ENCODE data around the gene MBOAT1. TPM values are rescaled to one million over a fixed set of nuclear protein-coding genes. Genes with fewer than 3 reads are reported as not detected.

The MBOAT1 gene
- total RNA-seq, 2 experiments from 2014 or later: 5.4 to 6.4 TPM

DNA sequence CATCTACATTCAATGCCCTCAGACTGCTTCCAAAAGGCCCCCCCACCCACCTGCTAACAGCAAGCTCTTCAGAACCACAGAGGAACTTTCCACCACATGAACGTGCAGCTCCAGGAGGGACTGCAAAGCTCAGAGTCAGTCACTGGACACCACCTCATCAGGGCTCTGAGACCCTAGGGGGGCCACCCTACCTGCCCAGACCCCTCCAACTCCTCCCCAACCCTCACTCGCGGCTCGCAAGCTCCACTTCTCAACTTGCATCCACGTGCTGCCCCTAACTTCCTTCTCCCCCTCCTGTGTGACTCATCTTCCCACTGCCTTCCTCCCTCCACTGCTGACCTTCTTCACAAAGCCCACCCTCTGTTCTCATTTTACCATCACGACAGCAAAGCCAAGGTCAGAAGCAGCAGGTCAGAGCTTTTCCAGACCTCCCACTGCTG is 6.5 kb downstream of the MBOAT1 start:
- Mint-ChIP-seq H3K27me3 (no peaks in the 10 kb centered on the region), H3K36me3 (ENCODE audit: low read depth) (no peaks in the 10 kb centered on the region), H3K9me3 (no peaks in the 10 kb centered on the region), H3K4me1 (ENCODE audit: low read depth) (peaks cover 67% of the 10 kb centered on the region), H3K4me3 (peak overlapping the region; percentile 27), H3K27ac (peak overlapping the region; percentile 63)
- POLR2A ChIA-PET: interaction anchor here (1.0 kb wide), 1 partner anchor 130 kb away, joined by 3 read pairs; no protein-coding TSS in a partner anchor
- CTCF ChIA-PET: interaction anchor here (1.0 kb wide), 1 partner anchor 9 kb away, joined by 3 read pairs; no protein-coding TSS in a partner anchor
- no peak for DNase-seq
- ATAC-seq: no peak
- TF ChIP-seq CTCF (IDR thresholded peaks at IDR 0.05): no peak
- intact Hi-C loops (cut with micrococcal nuclease): no loop called here

GRCh38 chr6:20204512-20204894 is 7.8 kb downstream of the MBOAT1 start:
- ChIA-PET CTCF (no interaction called here), POLR2A (interaction anchor here (0.7 kb wide), 1 partner anchor 13 kb away, joined by 6 read pairs; no protein-coding TSS in a partner anchor)
- no peaks in the 10 kb centered on the region for H3K27me3 Mint-ChIP-seq
- ATAC-seq (no peak), DNase-seq (no peak)
- no peaks in the 10 kb centered on the region for H3K9me3 Mint-ChIP-seq
- H3K4me1 Mint-ChIP-seq (ENCODE audit: low read depth): peaks cover 59% of the 10 kb centered on the region
- no peaks in the 10 kb centered on the region for H3K36me3 Mint-ChIP-seq (ENCODE audit: low read depth)
- H3K27ac Mint-ChIP-seq: no peak overlapping the region
- intact Hi-C loops (cut with micrococcal nuclease): no loop called here
- TF ChIP-seq CTCF (IDR thresholded peaks at IDR 0.05): no peak
- H3K4me3 Mint-ChIP-seq: no peak overlapping the region

GRCh38 chr6:20203561-20204511 is 8.4 kb downstream of the MBOAT1 start:
- peaks cover 53% of the 10 kb centered on the region for H3K4me1 Mint-ChIP-seq (ENCODE audit: low read depth)
- intact Hi-C loops (cut with micrococcal nuclease): no loop called here
- POLR2A ChIA-PET: interaction anchor here (0.7 kb wide), 1 partner anchor 13 kb away, joined by 6 read pairs; no protein-coding TSS in a partner anchor
- DNase-seq (no peak), ATAC-seq (no peak)
- no peaks in the 10 kb centered on the region for H3K27me3 Mint-ChIP-seq
- H3K27ac Mint-ChIP-seq: peak overlapping the region; percentile 46
- no peaks in the 10 kb centered on the region for H3K36me3 Mint-ChIP-seq (ENCODE audit: low read depth)
- CTCF ChIA-PET: interaction anchor here (1.5 to 2.1 kb wide), 2 partner anchors 11 to 78 kb away, joined by 4 to 5 read pairs; no protein-coding TSS in a partner anchor
- H3K9me3 Mint-ChIP-seq: no peaks in the 10 kb centered on the region
- no peak overlapping the region for H3K4me3 Mint-ChIP-seq
- no peak for TF ChIP-seq CTCF (IDR thresholded peaks at IDR 0.05)

GRCh38 chr6:20202699-20203302 is 9.5 kb downstream of the MBOAT1 start:
- no peak for ATAC-seq
- ChIA-PET CTCF (interaction anchor here (1.0 to 2.1 kb wide), 3 partner anchors 10 to 110 kb away, joined by 3 to 5 read pairs (median 4); no protein-coding TSS in a partner anchor), POLR2A (interaction anchor here (1.6 kb wide), 1 partner anchor 10 kb away, joined by 6 read pairs; no protein-coding TSS in a partner anchor)
- intact Hi-C loops (cut with micrococcal nuclease): no loop called here
- Mint-ChIP-seq H3K27ac (peak overlapping the region; percentile 80), H3K4me1 (ENCODE audit: low read depth) (peaks cover 49% of the 10 kb centered on the region), H3K27me3 (no peaks in the 10 kb centered on the region), H3K36me3 (ENCODE audit: low read depth) (peaks cover 3% of the 10 kb centered on the region), H3K9me3 (no peaks in the 10 kb centered on the region), H3K4me3 (no peak overlapping the region)
- TF ChIP-seq CTCF (IDR thresholded peaks at IDR 0.05): no peak
- DNase-seq: no peak
